Prostate gland (tissue), 2 donors: ENCODE measurements around the gene CD151.

Source experiments
- CTCF ChIP-seq, 4 experiments: fragments of 200-600 bp in 2 of 4; fragments of 450-650 bp in 2 of 4; sonication (generic) in 2 of 4; IDR thresholded peaks; 1 replicate in 3 of 4; 2 replicates in 1 of 4; pipeline ENCODE4 v1.5.1; 2016 to 2019; ENCODE audit warnings: antibody characterized with exemption in 4 of 4, mild to moderate bottlenecking in 2 of 4, moderate library complexity in 2 of 4
- POLR2A ChIP-seq: fragments of 450-650 bp; IDR thresholded peaks from one replicate; pipeline ENCODE4 v1.6.1; 2016; ENCODE audit warnings: antibody characterized with exemption, mild to moderate bottlenecking
- POLR2AphosphoS5 ChIP-seq: sonication (generic); formaldehyde crosslinking; IDR thresholded peaks from one replicate; pipeline ENCODE4 v1.6.1; 2017; ENCODE audit warnings: antibody characterized with exemption

- no peak for TF ChIP-seq CTCF (IDR thresholded peaks at IDR 0.05)
- no peak for TF ChIP-seq POLR2AphosphoS5
- TF ChIP-seq POLR2A, result no peak
Measured at GRCh38 chr11:866481-866880, 33.7 kb downstream of the CD151 start.
